Dermis blood vessel endothelial cell (primary cell): ENCODE measurements around the gene SLC12A2. TPM values are rescaled to one million over a fixed set of nuclear protein-coding genes. Genes with fewer than 3 reads are reported as not detected.

Experiments used
- DNase-seq: peaks from one replicate; pipeline ENCODE4 v3.0.0; 2010
- total RNA-seq: library from RNA; depleted of rRNA; stranded (reverse); fragments of >200 nt; gene quantifications from 2 replicates; pipeline ENCODE4 v1.2.3, GENCODE V29; 2014

SLC12A2 gene
- total RNA-seq, 1 donor from 2014 or later = 49.2 TPM

DNA sequence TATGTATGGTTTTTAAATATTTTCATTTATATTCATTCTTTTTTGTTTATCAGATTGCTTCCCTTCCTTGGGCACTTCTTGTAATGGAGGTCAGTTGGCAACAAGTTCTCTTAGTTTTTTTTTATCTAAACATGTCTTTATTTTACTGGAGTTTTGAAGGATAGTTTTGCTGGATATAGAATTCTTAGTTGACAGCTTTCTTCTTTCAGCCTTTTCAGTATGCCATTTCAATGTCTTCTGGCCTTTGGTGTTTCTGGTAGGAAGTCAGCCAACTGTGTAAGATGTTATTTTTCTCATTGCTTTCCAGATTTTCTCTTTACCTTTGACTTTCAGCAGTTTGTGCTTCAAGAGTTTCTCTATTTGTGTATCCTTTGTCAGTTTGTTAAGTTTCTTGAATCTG, 14.2 kb downstream of the SLC12A2 start:
- no peak for DNase-seq

DNA sequence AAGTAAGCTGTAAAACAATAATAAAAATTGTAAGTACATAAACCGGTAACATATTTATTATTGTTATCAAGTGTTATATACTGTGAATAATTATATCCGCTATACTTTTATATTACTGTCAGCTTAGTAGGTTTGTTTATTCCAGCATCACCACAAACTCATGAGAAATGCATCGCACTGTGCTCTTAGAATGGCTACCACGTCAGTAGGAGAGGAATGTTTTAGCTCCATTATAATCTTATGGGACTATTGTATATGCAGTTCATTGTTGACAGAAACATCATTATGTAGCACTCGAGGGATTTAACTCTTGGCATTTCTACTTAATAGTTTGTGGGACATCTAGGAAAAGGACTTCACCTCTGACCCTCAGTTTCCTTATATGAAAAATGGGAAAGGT, 16.4 kb downstream of the SLC12A2 start:
- no peak for DNase-seq

DNA sequence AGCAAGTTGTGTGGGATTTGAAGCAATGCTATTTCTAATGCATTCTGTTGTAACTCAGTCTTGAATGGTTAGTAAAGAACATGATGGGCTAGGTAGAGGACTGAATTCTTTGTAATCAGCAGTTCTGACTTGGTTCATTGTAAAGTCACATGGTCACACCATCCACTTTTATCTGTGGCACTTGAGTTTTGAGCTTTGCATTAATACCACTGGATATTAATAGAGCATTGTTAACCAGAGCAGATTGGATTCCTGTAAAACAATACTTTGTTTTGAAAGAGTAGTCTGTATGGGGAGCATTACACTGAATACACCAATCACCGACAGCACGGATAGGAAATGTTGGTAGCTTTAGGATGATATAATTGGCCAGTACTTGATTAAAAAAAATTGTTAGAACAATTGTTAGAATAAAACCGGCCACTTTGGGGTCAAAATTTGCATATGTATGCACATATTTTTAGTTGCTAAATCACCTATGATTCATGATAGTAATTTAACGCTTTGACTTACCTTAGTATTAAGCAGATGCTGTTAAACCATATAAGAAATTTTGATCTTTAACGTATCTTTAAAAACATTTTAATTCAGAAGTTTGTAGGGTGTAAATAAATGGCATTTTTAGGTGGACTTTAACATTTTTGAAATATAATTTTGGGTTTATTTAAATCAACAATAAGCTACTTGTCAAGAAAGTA, 17.4 kb downstream of the SLC12A2 start:
- DNase-seq = peak; percentile 30

DNA sequence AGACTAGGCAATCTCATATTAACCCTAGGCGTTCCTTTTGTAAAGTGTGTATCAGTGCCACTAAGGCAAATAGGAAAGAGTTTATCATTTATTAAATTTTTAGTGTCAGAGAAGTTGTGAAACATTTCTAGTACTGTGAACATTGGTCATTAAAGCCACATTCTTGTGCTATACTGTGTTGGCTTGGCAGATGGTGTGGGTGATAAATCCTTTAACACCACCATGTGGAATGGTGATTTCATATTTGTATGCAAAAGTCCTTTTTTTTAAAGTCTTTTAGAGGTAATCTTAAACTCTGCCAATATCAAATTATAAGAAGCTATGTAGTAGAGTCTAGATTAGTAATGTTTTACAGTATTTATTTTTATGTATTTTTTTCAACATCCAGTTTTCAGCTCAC, 18.1 kb downstream of the SLC12A2 start:
- no peak for DNase-seq

DNA sequence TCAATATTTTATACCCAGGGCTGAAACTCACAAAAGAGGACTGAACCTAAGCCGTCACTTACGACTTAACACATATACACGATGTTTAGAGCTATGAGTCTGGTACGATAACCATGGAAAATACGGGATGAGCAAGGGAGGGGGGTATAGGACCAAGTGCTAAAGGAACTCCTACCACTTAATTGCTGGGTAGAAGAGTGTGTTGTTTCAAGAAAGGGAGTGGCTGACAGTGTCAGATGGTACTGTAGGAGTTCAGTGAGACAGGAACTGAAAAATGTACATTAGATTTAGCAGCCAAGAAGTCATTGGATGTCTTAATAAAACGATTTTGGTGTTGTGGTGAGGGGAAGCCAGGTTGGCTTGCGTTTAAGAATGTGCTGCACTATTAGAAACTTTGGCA, 21.6 kb downstream of the SLC12A2 start:
- DNase-seq = no peak

DNA sequence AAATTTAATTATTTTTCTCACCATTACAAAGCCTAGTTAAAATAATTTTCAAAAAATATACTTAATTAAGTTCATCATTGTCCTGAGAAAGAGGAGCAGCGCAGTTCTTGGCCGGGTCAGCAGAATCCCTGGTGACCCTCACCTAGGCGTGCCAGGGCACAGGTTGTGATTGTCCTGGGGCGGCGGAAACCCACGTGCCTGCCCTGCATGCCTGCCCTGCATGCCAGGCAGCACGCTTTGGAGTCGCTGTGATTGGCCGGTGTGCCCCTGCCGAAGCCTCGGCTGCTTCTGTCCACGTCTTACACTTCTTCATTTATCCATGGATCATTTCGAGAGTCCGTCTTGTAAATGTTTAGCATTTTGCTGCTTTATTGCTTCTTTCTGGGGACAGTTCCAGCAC, 25.6 kb downstream of the SLC12A2 start:
- DNase-seq = no peak

DNA sequence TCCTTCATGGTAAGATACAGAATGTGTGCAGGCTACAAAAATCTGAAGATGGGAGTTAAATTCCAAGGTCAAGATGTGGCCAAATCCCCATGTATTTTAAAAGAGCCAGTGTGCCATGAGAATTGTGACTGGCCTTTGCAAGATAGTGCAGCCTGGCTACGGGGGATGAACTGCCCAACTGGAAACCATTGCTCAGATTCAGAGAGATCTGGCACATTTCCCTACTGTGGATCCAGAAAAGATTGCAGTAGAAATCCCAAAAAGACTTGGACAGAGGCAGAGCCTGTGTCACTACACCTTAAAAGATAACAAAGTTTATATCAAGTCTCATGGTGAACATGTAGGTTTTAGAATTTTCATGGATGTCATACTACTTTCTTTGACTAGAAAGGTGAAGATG, 26.2 kb downstream of the SLC12A2 start:
- DNase-seq = no peak

DNA sequence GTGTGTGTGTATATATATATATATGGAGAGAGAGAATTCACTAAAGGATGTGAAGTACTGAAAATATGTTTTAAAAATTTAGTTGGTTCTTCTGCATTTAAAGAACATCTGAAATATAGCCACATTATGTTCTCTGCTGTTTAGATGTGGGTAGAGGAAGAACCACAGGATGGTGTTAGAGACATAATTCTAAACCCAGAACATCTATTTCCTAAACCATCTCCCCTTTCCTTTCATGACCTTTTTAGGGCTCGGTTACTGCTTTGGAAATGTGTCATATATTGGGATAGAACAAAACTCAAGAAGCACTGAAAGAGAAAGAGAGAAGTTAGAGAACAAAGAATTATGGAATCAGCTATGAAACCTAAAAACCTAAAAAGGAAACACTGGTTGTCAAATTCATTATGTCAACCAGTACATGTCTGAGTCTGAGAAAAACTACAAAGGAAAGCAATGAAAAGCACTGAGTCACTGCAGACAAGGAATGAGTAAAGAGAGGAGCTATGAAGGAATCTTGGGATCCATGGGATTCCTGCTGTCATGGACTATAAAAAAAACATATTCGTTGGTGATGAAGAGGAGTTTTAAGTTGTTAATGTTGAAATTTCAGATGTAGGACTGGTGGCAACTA, 28.4 kb downstream of the SLC12A2 start:
- DNase-seq = peak; percentile 36

DNA sequence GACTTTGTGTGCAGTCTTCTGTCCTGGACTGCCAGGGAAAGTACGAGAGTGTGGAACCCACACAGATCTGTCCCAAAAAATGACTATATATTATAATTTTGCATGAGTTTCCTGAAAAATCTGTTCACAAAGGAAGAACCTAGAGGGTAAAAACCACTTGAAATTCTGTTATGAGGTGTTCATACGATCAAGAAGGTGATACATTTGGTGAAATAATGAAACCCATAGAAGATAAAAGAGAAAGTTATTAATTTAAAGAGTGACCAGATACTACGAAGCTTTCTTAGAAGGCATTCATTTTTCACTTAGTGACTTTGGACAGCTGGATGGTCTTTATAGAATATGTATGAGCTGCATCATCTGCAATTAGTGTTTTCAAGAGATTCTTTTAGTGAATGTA, 32.9 kb downstream of the SLC12A2 start:
- no peak for DNase-seq

DNA sequence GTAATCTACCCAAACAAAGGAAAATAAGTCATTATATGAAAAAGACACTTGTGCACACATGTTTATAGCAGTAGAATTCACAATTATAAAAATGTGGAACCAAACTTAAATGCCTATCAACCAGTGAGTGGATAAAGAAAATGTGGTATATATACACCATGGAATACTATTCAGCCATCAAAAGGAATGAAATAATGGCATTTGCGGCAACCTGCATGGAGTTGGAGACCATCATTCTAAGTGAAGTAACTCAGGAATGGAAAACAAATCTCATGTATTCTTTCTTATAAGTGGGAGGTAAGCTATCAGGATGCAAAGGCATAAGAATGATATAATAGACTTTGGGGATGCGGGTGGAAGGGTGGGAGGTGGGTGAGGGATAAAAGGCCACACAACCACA, 34.6 kb downstream of the SLC12A2 start:
- no peak for DNase-seq

DNA sequence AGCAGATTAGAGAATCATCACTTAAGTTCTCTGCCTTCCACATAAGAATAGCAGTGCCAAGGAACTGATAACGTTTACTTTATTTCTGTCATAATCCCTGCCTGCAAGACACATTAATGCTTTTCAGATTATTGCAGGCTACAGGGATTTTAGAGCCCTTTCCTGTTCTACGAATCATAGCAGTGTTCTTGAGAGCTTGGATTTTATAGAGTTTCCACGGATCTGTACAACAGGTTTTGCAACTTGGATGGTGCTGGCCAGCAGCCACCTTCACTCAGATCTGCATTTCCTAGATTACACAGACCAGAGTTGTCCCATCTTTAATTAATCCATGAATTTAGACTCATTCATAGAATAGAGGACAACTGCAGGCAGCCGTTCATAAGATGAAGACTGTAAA, 38.1 kb downstream of the SLC12A2 start:
- DNase-seq = no peak

DNA sequence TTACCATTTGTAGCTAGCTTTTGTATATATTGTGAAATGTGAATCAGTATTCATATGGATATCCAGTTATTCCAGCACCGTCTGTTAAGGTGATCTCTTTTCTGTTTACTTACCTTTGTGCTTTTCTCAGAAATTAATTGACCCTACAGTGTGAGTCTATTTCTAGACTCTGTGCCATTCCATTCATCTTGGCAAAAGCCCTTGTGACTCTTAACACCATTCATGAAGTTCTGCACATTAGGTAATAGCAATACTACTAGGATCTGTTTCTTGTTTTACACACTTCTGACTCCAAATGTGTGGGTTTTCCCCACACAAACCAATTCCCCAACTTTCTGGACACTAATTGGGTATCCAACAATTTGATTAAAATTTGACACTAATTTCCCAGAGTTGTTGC, 40.4 kb downstream of the SLC12A2 start:
- DNase-seq = no peak

DNA sequence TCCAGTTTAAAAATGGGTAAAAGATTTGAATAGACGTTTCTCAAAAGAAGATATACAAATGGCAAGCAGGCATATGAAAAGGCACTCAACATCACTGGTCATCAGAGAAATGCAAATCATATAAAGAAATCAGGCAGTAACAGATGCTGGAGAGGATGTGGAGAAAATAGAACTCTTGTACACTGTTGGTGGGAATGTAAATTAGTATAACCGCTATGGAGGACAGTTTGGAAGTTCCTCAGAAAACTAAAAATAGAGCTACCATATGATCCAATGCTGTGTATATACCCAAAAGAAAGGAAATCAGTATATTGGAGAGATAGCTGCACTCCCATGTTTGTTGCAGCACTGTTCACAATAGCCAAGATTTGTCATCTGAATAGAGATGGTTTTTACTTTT, 42.7 kb downstream of the SLC12A2 start:
- DNase-seq = no peak

DNA sequence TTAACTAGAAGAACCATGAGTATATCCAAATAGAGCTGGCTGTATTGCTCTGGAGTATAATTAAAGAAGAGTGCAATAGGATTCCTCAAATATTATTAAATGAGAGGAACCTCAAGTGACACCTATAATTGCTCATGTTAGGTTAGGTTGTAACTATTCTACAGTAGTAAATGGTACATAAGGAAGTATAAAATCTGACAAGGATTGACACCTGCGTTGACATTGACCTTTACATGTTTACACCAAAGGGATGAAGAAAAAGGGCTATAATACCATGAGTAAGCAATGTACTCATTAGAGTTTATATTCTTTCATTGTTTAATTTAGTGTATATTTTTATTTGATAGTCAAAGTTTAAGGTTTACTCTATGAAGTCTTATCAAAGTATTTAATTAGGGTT, 48.9 kb downstream of the SLC12A2 start:
- DNase-seq = no peak

DNA sequence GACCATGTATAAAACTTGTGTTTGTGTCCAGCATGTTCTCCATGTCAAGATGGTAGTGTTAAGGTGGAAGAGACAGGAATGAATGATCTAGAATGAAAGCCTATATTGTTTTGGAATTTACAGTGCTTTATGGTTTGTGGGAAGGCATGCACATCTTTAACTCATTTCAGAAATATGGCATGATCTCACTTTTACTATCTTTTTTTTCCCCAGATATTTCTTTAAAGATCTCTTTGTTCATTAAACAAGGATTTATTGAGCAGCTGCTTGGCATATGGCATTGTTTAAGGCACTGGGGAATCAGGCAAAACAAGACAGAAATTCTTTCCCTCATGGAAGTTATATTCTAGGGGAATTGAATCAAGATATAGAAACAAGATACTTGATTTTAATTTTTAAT, 51.7 kb downstream of the SLC12A2 start:
- DNase-seq = no peak

DNA sequence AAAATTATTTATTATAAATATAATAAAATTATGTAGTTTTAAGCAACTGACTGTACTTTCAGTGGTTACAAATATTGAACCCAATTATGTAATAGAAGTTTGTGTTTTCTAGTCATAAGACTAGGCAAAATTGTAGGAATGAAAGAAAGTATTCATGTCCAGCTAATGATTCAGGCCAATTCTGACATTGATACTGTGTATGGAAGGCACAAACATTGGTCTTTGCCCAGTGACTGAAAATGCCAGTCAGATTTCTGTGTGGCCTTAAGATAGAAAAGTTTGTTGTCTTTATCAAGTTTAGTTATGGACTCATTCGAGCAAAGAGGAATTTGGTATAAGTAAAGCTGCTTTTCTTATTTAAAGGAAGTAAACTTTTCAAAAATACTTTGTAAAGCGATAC, 60.3 kb downstream of the SLC12A2 start:
- no peak for DNase-seq

DNA sequence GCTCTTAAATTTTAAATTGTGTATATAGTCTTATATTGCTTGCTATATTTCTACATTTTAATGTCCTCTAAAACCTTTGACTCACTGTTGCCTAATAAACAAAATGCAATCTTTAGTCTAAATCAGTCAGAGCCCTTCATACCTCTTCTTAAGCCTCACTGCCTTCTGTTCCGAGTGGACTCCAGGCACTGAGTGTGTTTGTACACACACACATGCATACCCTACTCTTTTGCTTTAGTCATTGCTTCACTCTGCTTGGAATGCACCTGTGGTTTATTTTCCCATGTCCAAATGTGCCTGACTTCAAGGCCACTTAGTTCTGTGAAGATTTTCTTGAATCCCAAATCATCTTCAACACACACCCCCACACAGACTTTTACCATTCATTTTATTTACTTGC, 60.9 kb downstream of the SLC12A2 start:
- DNase-seq = no peak

DNA sequence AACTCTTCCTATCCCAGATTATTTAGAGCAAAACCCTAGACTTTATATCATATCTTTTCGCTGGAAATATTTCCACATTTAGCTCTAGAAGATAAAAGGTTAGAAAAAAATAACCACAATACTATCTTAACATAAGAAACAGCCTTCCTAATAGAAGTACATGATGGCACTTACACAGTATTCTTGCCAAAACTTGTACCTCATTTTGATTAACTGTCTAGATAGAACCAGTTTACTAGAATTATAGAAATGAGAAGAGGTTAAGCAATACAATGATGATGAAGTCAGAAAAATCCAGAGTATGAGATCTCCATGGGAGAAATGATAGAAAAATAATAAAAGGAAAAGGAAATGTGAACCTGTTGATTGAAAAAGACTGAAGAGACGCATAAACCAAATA, 63.1 kb downstream of the SLC12A2 start:
- no peak for DNase-seq

DNA sequence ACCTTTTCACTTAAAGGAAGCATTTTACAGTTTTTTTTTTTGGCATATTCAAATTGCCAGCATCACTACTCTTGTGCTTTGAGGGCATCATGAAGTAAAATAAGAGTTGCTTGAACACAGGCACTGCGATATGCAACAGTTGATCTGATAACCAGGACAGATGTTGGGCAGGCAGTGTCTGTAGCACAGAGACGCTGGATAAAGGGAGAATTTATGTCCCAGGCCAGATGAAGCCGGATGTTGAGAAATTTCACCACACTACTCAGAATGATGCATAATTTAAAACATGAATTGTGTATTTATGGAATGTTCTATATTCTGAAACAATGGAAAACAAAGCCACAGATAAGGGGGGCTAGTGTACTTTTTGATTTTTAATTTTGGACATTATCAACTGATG, 71.4 kb downstream of the SLC12A2 start:
- DNase-seq = no peak

DNA sequence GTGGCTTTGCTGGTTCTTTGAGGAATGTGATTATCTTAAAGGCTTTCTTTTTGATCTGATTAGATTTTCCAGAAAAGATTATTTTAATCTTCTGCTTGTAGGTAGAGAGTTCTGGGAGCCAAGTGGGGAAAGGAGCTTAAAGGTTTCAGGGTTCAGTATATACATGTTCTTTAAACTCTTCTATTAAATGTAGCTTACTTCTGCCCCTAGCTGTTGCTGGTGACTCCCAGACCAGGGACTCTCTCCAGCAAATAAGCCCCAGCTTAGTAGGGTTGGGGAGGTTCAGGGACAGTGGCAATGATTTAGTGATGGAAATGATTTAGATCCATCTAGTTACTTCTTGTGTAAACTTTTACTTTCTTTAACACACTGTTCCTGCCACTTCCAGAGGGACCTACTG, 72.2 kb downstream of the SLC12A2 start:
- DNase-seq = no peak

DNA sequence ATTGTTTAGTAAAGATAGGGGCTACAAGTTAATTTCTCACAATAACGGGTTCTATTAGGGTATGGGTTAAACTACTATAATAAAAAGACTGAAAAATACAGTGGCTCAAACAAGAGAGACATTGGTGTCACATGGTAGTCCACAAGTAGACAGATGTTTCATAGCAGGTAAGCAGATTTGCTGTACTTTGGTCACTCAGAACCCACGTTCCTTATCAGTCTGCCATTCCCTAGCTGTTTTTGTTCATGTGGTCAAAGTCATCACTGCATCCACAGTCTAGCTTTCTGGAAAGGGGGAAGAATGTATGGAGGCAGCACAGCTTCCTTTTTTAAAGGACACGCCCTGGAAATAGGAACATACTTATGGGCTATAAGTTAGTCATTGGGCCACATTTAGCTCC, 73.0 kb downstream of the SLC12A2 start:
- DNase-seq = no peak

DNA sequence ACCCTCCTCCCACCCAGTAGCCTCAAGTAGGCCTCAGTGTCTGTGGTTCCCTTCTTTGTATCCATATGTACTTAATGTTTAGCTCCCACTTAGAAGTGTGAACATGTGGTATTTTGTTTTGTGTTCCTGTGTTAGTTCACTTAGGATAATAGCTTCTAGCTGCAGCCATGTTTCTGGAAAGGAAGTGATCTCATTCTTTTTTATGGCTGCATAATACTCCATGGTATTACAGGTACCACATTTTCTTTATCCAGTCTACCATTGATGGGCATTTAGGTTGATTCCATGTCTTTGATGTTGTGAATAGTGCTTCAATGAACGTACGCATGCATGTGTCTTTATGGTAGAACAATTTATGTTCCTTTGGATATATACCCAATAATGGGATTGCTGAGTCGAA, 74.8 kb downstream of the SLC12A2 start:
- DNase-seq = no peak

DNA sequence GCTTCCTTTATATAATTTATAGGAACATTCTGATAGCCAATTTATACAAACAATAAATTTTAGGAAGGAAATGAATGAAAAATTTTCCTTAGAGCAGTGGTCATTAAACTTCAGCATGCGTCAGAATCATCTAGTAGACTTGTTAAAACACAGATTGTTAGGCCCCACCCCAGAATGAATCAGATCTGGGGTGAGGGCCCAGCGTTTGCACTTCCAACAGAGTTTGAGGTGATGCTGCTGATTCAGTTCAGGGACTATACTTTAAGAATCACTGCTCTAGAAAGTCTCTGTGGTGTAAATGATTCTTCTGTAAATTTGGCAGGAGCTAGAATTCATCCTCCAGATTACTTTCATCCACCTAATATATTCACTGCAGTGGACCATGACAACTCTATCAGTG, 80.4 kb downstream of the SLC12A2 start:
- peak; percentile 22 for DNase-seq

DNA sequence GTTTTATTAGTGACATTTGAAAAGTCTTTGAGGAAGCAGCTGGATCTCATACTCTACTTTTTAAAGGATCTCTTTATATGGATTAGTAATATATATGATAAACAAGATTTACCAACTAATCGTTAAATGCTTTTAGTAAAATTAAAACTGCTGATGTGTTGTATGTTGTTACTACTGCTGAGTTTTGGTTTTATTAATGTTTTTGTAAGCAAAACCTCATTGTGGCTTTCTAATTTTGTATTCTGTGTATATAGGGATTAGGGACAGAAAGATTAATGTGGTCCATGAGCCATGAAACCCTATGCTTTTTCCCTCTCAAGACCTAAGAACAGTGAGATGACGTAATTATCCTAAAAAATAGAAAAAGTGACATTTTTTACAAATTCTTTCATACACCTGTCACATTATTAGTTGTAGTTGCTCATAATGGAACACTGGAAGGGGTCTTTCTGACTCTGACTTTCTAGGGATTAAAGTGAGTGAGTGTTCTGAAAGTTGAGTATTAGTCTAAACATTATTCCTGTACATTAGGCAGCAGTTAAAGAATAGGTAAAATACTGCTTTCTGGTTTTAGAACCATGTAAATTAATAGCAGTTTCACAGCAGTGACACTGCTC, 85.9 kb downstream of the SLC12A2 start:
- DNase-seq = no peak

DNA sequence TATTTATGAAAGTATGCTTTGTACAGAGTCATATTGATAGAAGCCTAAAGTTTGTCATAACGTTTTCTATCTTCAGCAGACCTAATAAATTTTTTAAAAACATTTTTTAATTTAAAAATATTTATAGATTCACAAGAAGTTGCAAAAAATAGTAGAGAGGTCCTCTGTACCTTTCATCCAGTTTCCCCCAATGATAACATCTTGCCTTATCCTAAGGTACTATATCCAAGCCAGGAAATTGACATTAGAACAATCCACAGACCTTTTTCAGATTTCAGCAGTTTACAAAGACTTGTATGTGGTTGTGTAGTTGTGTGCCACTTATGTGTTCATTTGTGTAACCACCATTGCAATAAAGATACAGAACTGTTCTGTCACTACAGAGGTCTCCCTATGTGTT, 88.5 kb downstream of the SLC12A2 start:
- no peak for DNase-seq
